GM19351 (cell line): Measurements from ENCODE around the gene HTR4.
"Not testable (repeated sequence)": the region's sequence is repeated elsewhere in the genome, so short reads cannot be mapped to it uniquely, and the experiment has no call there.

Experiments used
- ATAC-seq: cut with Tn5 transposase; IDR thresholded peaks from one replicate; pipeline ENCODE4 v1.9.1; 2021; ENCODE audit warnings: mild to moderate bottlenecking, moderate library complexity; ENCODE audit not compliant: unreplicated experiment

The HTR4 gene, protein sequence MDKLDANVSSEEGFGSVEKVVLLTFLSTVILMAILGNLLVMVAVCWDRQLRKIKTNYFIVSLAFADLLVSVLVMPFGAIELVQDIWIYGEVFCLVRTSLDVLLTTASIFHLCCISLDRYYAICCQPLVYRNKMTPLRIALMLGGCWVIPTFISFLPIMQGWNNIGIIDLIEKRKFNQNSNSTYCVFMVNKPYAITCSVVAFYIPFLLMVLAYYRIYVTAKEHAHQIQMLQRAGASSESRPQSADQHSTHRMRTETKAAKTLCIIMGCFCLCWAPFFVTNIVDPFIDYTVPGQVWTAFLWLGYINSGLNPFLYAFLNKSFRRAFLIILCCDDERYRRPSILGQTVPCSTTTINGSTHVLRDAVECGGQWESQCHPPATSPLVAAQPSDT

DNA sequence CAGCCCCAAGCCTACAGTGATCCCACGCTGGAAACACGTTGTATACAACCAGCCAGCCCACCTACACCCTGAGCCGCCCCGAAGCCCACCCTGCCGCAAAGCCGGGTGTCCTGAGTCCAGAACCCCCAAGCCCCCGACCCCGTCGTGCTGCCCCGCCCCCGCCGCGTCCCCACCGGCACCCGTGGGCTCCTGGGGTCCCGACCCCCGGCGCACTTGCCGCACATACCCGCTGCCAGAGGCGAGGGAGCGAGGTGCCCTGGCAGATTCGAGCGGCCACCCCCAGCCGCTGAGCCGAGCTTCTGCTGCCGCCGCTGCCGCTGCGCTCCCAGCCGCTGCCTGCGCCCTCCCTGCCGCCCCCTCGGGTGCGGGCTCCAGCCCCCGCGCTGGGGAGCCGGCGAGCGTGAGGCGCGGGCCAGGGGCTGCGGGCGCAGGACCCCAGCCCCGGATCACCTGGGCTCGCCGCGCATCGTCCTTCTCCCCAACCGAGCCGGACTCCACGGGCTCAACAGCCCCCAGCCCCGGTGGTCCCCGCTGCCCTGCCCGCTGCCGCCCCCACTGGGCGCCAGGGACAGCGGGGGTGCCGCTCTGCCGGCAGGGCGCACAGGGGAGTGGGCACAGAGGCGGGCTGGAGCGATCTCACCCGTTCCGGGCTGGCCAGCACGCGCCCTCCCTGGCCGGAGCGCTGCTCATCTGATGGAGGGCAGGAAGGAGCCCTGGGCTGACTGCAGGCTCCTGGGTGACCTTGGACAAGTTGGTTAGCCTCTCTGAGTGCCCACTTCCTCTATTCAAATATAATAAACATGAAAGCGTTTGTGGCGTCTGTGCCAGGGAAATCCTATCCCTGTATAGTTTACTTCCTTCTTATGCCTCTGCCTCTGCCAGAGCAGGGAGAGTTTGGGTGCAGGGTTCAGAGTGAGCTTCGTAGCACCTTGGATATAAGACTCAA lies at the start of gene HTR4:
HTR4 (minus strand) TSS at position 692 of the 946 bp plus-strand sequence. CDS start 17,513 bp downstream, outside the sequence.
- ATAC-seq: no peak

DNA sequence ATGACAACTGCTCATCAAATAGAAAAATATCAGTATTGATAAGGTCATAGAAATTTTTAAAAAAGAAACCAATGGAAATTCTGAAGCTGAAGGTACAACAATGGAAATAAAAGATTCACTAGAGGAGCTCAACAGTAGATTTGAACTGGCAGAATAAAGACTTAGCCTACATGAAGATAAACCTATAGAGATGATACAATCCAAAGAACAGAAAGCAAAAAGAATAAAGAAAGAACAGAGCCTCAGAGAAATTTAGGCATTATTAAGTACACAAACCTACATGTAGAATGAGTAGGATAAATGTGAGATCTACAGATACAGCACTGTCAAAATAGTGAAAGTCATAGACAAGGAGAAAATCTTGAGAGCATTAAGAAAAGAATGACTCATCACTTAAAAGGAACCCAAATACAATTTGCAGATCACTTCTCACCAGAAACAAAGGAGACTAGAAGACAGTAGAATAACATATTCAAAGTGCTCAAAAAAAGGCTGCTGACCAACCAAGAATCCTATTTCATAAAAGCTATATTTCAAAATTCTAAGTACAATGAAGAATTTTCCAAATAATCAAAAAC lies 47.8 kb upstream of the HTR4 start:
- ATAC-seq: no peak

DNA sequence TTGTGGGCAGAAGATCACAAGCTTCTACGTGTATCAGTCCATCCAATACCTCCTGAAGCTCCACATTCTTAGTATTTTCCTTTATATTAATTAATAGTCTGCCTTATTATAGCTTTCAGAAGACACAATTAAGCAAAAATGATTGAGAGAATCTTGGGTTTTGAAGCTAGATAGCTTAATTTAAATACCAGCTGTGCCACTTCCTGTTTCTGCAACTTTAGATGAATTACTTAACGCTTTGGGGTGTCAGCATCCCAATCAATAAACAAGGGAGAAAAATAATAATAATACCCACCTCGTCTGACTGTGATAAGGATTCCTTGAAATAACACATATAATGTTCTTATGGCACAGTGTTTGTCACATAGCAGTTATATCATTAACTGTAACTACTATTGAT lies 44.7 kb upstream of the HTR4 start:
- ATAC-seq: no peak

DNA sequence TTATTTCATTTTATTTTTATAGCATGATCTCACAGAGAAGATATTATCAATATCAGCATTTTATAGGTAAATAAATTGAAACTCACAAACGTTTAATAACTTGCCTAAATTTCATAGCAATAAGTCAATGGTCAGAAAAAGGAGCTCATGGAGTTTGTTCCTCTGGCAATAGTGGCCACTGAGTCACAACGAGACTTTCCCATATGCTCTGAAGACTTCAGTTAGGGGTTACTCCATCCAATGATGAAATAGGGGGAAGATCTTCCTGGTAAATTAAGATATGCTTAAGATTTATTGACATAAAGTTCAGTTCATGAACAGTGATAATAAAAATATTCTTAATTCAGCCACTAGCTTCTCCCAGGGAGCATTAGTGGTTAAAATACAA lies 43.5 kb upstream of the HTR4 start:
- ATAC-seq: no peak

DNA sequence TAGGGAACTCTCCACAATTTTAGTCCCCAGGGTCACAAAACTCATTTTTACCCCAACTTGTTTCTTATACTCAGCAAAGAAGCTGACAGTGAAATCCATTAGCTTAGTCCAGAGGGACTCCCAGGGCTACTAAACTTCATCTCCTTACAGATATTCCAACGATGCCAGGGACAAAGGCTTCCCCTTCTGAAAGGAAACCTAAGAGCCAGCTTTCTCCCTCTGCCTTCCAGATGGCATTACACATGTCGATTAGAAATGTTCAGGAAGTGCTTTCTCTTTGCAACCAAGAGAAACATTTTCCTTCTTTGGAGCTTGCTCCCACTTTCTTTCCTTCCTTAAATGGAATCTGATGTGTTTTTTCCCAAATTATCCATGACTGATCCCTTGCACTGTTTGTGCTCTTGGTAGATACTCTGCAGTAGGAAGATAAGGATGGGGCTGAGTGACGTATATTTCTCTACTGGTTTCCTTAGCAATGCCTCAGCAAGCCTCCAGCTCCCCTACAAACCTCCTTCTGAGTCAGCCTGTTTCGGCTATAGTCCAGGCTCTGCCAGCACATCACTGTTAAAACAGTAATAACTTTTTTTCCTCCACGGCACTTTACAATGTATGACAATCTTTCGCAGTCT lies 43.0 kb upstream of the HTR4 start:
- ATAC-seq: no peak

DNA sequence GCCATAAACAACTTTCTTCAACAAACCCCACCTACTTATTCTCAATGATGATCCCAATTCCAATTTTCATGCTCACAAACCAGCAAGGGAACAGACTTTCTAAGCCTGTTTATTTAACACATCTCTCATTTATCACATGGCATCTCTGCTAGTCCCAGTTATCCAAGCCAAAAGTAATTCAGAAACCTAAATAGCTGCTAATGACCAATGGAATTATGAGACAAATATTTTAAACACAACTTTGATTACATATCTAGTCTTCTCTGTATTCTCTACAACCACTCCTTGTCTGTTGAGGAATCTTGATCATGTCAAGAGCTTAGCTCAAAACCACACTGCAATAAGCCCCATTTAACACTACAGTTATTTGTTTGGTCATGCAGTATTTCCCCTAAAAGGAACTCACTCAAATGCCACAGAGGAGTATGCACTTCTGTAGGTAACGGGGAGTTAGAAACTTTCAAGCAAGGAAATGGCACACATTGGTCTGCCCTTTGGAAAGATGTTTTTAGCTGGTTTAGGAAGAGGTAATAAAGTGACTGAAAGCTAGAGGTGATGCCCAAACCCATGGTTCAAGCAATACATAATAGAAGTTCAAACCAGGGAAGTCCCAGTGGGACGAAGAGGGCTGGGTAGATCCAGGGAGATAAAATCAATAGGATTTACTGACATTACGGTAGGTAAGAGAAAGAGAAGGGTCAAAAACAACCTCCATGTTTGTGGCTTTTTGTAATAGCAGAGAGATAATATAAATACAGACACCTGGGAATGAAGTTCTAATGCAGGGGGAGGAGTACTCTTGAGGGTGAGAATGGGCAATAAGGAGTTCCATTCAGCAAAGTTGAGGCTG lies 42.1 kb upstream of the HTR4 start:
- ATAC-seq: no peak

DNA sequence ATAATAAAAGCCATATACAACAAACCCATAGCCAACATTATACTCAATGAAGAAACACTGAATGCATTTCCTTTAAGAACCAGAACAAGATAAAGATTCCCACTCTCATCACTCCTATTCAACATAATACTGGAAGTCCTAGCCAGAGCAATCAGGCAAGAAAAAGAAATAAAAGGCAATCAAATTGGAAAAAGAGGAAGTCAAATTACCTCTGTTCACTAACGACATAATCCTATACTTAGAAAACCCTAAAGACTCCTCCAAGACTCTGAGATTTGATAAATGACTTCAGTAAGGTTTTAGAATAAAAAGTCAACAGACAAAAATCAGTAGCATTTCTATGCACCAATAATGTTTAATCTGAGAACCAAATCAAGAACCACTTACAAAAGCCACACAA lies 36.6 kb upstream of the HTR4 start:
- no peak for ATAC-seq

DNA sequence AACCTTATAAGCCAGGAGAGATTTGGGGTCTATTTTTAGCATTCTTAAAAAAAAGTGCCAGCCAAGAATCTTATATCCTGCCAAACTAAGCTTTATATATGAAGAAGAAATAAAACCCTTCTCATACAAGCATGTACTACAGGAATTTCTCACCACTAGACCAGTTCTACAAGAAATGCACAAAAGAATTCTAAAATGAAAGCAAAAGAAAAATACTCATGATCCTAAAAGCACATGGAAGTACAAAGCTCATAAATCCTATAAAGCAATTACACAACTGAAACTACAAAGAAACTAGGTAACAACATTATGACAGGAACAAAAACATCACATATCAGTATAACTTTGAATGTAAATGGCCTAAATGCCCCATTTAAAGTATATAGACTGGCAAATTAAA lies 34.5 kb upstream of the HTR4 start:
- ATAC-seq: no peak

DNA sequence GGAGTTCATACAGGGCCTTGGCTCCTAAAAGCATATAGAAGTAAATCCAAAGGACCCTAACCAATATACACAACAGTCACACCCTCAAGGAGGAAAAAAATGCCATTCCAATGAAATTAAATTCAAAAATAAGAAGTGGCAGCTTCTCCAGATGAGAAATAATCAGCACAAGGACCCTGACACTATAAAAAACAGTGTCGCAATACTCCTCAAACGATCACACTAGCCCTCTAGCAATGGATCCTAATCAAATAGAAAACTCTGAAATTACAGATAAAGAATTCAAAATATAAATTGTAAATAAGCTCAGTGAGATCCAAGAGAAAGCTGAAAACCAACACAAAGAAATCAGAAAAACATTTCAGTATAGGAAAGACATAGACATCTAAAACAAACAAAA lies 33.5 kb upstream of the HTR4 start:
- no peak for ATAC-seq

DNA sequence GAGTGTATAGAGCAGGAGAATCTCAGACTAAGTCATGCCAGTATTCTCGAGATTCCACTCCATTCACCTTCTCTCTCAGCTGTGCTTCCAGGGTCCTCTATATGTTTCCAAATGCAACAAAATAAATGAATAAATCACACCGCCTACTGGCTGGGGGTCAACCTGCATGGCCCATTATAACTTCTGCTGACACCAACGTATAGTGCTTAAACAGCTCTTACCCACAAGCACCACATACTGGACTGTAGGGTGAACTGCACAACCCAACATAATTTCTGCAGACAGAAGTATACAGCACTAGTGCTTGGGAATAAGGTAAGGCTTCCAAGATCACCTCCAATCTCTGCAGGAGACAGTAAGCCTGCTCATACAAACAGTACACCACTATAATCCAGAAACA lies 33.1 kb upstream of the HTR4 start:
- ATAC-seq: peak; percentile 100

DNA sequence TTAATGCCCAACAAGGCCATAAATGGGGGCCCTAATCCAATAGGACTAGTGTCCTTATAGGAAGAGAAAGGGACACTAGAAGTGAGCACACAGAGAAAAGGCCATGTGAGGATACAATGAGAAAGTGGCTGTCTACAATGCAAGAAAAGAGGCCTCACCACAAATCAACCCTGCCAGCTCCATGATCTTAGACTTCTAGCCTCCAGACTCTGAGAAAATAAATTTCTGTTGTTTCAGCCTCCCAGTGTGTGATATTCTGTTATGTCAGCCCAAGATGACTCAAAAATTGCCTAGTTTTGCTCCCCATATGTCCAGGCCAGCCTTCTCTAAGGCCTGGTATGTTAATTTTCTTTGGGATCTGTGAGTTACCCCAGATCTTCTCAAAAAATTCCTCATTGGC lies 32.3 kb upstream of the HTR4 start:
- no peak for ATAC-seq

DNA sequence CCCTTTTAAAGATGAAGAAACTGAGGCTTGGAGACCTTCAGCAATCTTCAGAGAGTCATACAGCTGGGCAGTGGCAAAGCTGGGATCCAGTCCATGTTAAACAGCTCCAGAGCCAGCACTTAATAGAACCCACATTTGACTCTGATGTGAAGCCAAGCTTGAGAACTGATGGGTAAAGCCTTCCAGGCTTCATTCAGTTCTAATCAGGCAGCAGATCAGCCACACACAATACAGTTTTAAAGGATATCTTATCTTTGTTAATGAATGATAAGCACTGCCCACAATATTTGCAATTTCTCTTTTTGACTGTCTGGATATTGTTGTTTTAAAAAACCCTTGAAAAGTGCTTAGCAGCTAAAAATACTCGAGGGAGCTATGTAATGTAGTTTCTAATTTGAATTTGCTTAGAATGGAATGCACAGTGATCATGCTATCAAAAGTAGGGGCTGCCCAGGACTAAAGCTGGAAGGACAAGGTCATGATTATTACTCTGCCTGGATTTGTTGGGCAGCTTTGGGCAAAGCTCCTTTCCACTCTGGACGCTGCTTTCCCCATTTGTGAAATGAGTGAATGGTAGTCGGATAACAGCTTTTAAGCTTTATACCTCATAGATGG lies 31.3 kb upstream of the HTR4 start:
- ATAC-seq: no peak

DNA sequence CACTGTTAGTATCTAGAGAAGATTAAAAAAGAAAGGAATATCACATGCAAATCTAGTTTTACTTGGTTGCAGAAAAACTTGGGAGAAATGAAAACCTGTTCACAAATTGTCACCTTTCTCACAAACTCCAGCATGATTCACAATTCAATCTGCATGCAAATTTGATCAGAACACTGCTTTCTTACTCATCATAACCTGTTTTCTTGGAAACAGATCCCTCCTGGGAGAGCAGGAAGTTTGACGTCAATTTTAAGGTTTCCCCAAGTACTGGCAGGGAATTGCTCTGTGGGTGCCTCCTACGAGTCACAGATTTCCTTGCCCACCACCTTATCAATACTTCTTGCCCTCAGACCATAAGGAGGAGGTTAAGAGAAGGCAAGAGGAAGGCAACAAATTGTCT lies 30.2 kb upstream of the HTR4 start:
- no peak for ATAC-seq

DNA sequence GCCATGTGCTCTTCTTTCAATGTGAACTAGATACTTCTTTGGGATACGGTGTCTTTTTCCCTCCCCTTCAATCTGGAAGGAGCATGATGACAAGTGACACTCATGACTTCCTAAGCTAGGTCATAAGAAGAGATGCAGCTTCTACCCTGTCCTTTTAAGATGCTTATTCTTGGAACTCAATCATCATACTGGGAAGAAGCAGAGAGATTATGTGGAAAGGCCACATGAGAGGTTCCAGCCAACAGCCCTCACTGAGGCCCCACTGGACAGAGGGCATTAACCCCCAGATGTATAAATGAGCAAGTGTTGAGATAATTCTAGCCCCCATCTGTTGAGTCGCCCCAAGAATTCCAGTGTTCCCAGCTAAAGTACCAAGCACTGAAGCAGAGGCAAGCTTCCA lies 29.3 kb upstream of the HTR4 start:
- ATAC-seq: no peak

DNA sequence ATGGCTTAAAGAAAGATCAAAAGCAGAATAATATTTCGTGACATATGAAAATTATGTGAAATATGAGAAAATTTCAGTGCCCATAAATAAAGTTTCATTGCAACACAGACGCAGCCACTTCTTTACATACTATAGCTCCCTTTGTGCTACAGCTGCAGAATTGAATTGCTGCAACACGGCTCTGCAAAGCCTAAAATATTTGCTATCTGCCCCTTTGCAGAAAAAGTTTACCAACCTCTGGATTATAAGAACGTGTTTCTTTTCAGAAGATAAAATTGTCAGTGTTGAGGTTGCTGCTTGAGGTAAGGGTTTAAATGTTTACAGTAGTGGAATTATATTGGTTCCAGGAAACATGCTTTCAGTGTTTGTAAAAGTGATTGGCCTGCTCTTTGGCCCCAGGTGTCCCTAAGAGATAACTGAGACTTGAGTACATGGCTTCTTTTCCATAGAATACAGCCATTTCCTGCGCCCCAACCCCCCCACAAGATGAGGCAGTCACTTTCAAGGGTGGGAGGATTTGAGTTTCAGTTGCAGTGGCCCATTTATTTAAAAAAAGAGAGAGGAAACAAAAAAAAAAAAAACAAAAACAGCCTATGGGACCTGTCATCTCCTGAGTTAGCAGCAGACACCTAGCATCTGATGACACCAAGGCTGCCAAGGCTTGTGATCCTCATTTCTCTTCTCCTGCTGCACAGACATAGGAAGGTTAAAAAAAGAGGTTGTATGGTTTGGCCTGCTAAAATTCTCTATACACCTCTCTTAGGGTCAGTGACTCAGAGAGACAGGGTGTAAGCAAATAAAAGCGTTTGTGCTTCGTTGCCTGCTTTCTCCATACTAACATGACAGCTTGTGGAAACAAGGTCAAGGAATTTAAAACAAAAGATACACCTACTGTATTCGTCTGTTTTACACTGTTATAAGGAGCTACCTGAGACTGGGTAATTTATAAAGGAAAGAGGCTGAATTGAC lies 28.0 kb upstream of the HTR4 start:
- ATAC-seq: no peak

DNA sequence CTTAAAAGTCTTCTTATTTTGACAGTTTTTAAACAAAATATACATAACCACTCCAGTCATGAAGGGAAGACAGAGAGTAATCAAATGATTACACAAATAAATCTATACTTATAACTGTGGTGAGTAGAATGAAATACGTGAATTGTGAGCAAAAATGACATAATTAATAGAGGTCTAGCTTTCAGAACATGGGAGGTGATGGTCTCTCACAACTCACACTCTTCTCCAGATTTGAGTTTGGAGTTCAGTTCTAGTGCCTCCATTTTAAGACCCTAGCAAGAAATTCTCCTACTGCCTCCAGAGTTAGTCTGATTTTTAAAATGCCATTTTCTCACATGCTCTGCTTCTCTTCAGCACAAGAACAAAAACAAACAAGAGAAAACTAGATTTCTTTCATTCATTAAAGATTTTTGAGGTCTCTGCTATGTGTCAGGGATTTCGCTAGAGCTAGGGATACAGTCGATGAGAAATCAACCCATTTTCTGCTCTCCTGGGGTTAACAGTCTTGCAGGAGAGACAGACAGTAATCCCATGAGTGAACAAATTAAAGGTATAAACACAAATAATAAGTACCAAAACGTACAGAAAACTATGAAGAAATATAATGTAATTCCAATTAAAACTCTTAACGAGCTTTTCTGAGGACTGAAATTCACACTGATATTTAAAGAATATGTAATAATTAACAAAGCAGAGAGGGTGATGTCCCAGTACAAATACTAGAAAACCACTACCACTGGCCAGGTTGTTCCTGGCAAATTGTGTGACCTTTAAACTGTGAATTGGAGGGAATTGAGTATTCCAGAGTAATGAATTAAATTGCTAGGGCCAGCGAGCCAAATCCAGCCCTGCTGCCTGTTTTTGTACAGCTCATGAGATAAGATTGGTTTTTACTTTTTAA lies 27.1 kb upstream of the HTR4 start:
- ATAC-seq: no peak

DNA sequence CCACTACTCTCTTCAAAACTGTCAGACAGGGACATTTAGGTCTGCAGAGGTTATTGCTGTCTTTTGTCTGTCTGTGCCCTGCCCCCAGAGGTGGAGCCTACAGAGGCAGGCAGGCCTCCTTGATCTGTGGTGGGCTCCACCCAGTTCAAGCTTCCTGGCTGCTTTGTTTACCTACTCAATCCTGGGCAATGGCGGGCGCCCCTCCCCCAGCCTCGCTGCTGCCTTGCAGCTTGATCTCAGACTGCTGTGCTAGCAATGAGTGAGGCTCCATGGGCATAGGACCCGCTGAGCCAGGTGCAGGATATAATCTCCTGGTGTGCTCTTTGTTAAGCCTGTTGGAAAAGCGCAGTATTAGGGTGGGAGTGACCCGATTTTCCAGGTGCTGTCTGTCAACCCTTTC lies 19.4 kb upstream of the HTR4 start:
- not testable (repeated sequence) for ATAC-seq

DNA sequence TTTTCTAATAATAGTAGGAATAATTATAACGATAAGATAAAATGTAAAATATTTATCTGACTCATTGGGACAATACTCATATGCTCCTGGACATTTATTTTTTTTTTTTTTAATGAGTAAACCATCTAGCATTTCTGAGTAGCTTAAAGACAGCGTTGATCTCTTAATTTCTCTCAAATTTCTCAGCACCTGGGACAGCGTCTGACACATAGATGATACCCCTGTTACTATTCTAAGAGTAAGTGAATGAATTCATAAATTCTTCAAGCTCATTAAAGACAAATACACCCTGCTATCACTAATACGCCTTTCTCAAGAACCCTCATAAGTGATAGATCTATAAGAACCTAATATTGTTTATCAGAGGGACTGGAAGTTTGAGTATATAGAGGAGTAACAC lies 12.0 kb upstream of the HTR4 start:
- ATAC-seq: no peak
